Stimulated activated CD8-positive, alpha-beta memory T cell treated with anti-CD3 and anti-CD28 coated beads, Interleukin-12 subunit alpha, Interleukin-12 subunit beta, amount 100 ng/mL, for 4 hours (primary cell): ENCODE results near the gene P2RX1.

Experiments used
- DNase-seq: peaks from one replicate; pipeline ENCODE4 v3.0.0-alpha.2; 2020; ENCODE audit warnings: low read depth

The P2RX1 gene

DNA sequence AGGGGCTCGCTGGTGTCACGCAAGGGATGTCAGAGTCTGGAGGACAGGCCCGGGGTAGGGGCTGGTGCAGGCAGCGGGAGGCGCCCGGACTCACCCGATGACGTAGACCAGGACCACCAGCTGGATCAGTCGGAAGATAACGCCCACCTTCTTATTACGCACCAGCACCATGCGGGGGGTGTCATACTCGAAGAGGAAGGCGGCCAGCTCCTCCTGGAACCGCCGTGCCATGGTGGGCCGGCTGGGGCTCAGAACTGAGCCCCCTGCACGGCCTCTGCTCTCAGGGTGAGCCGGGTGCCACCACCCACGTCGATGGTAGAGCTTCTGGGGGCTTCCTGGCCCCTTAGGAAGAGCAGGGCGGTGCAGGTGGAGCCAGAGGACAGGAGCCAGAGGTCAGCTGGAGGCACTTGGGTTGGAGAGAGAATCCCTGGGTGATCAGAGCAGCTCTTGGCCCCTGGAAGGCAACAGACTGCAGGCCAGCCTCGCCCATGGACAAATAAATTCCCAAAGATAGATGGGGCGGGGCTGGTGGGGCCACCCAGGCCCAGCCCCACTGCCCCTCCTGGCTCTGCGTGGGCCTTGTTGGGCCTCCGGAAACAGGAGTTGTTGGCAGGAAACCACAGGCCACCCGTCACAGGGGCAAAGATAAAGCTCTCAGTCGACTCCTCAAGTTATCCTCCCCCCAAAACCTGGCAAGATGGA, at the start of gene P2RX1:
Gene P2RX1, minus strand, starts transcription at position 471 of the 702 bp plus-strand sequence. Its CDS starts 240 bp downstream, at position 231.
- no peak for DNase-seq

DNA sequence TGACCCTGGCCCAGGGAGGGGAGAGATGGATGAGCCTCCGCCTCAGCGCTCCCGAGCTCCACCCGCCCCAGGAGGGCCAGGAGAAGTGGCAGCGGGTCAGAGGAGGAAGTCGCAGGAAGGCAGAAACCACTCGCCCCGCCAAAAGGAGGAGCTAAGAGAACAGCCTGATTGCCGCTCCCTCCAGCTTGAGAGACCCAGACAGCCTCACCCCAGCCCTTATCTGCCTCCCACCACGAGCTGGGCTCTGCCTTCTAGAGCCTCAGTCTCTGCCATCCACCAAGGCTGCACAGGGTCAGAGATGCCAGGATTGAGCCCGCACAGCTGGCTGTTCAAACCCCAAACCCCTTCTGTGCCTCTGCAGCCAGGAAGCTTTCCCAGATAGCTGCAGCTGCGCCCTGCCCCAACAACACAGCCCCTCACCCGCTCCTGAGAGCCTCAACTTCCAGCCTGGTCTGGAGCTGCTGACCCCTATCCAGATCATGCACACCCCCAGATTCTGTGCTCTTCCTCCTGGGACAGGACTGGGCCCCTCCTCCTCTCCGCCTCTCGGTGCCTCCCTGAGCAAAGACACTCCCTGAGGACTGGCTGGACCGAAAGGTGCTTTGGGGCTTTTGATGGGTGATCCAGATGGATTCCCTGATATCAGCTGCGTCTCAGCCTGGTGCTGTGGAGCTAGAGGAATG, 49.0 kb upstream of the P2RX1 start:
- DNase-seq, result peak; percentile 42

DNA sequence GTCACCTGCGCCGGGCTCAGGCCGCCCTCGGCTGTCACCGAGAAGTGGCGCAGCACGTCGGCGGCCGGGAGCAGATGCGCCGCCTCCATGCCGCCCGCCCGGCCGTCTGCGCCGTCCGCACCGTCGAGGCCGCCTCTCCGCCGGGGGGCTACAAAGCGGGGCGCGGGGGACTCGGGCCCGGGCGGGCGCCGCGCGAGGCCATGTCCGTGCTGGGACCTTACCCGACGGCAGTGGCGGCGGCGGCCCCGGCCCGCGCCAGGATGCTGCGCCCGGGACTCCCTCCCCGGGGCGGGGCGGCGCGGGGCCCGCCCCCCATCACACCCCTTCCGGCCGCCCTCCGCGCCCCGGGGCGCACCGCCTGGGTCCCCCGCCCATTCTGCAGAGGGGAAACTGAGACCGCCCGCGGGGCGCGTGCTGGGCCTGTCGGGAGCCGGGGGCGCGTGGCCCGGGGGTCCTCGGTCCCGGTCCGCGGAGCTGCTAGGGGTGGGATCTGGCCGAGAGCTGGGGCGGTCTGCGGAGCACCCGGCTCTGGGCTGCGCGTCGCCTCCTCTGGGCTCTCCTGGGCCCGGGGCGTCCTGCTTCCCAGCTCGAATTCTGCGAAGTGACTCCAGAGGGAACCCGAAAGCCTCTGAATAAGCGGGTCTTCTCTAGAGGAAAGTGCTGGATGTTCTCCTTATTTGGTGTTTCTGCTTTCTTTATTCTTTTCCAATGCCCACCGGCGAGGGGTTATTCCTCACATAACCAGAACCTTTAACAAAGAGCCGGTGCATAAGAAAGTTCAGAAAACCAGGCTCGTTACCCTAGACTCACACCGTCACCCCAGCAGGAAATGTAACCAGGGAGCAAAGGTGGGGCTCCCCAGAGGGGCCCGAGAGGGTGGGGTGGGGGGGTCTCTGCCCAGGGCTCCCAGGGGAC, 48.2 kb upstream of the P2RX1 start, which contains the start of gene ATP2A3:
Gene ATP2A3, minus strand, starts transcription at position 235 of the 915 bp plus-strand sequence. Its CDS starts 146 bp downstream, at position 89.
- peak; percentile 60 for DNase-seq

- peak; percentile 41 for DNase-seq
Observed at GRCh38 chr17:3963237-3964201, 47.3 kb upstream of the P2RX1 start.

DNA sequence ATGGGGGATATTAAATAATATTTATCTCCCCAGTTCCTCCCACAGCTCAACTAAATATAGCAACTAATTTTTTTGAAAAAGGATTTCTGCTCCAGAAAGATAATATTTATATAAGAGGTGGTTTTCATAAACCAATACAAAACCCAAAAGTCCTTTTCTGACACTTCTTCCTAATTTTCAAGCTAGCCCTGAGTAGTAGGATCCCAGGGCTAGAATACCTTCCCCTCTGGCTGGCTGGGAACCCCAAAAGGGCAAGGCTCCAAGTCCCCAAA, 46.6 kb upstream of the P2RX1 start:
- DNase-seq, result no peak

DNA sequence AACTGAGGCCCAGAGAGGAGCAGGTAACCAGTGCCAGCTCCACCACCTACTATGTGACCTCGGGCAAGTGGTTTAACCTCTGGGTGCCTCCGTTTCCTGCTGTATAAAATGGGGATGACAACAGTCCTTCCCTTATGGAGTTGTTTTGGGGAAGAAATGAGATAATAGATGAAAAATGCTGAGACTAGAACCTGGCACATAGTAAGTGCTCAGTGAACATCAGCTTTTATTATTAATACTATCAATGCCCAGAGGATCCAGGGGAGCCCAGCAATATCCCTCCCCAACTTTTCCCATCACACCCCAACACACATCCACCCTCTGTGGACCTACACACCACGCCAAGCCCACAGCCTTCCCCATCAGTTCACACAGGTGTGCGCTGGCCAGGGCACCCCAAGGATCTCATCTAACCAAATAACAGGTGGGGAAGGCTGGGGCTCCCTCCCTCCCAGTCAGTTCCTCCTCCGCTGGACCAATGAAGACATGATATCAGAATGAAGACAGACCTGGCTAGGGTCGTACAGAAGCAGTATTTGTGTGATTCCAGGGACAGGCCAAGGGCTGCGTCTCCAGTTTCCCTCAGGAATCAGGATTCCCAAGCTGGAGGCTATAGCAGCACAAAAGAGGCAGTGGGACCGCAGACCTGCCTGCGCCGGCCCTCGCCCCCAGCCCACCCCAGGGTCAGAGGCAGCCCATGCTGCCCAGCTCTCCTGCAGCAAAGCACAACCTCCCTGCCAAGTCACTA, 46.1 kb upstream of the P2RX1 start:
- DNase-seq, result no peak

- DNase-seq, result no peak
Observed at GRCh38 chr17:3961564-3962047, 45.3 kb upstream of the P2RX1 start.

- no peak for DNase-seq
Observed at GRCh38 chr17:3960764-3961163, 44.5 kb upstream of the P2RX1 start.

DNA sequence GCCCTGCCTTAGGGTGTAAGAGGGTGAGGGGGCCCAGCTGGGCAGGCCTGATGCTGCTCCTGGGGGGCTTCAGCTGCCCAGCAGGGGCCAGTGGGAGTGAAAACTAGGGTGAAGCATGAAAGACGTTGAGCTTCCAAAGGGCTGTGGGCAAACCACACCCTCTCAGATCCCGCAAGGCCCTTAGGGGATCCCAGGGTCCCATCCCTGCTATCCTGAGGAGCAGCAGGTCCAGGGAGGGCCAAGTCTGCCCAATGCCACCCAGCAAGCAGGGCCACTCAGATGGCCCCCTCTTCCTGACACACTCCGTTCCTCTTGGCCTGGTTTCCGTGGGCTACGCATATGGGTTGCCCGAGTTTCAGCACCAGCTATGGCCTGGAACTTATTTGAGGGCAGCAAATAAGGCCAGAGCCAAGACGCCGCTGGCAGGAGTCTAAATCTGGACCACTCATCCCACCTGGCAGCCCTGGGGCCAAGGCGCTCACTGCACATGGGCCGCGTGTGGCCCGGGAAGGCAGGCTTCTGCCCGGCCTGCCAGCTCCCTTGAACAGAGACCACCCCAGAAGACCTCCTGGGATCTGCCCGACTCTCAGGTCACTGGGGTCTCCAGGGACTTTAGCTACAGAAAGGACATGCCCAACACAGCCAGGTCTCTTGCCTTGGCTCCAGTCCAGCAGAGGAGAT, 43.8 kb upstream of the P2RX1 start:
- no peak for DNase-seq

DNA sequence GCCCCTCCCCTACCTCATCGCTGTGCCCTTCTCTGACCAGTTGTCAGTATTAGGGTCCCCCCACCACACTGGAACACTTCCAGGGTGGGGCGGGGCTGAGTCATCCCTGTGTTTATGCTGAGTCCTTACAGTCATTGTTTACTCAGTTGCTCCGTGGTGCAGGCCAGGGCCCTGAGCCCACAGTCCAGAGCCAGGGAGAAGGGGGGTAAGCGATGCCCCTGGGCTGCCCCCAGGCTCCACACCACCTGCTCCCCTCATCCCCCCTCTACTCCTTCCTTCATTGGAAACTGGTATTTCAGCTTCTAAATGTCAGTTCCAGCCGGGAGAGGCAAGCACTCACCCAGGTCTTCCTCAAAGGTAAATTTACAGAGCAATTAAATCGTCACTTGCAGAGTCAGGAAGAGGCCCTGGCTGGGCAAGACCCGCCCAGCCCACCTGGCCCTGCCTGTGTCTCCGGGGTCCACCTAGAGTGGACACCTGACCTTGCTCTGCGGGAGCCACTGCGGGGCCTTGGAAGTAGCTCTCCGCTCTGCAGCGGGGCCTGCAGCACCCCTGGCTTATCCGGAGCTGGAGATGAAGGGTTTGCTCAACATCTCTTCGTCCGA, 43.1 kb upstream of the P2RX1 start:
- DNase-seq, result no peak

DNA sequence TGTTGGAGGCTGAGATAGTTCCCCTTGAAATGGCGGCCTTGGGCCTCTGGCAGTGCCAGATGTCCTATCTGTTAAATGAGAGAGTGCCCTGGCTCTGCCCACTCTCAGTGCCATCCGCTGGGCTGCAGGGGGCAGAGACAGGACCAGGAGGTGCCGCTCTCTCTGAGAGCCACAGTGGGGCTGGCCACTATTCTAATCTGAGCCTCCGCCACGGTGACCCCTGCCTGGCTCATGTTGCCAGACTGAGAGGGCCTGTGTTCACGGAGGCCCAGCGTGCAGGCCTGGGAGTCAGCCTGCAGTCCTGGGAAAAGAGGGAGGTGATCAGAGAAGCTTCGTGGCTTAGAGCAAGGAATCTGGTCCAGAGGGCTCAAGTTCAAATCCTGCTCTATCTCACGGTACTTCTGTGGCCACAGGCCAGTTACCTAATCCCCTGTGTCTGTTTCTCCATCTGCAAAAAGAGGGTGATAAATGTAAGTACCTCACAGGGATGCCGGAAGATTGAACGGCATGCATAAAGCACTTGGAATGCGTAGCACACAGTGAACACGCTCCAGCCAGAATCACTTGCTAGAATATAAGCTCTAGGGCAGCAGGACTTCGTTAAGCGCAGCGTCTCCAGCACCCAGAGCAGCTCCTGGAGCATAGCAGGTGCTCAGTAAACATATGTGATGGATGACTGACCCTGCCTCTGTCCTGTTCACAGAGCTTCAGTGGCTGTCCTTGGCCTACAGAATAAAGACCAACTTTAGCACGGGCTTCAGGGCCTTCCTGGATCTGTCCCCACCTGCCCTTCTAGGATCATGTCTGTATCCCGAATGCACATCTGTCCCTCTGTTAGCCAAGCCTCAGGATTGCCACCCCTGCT, 41.7 kb upstream of the P2RX1 start:
- DNase-seq, result no peak

DNA sequence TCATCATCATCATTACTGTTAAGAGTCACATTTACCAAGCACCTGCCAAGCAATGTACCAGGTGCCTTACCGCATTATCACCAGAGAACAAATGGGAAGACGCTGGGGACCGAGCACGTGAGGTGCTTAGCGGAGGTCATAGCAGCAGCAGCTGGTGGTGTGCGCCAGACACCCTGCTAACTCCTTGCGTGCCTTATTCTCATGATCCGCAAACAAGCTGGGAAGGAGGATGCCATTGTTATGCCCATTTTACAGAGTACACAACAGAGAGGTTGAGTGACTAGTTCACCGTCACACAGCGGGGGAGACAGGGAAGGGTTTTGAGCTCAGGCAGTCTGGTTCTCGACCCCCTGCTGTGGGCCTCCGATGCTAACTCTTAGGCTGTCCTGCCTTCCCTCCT, 40.7 kb upstream of the P2RX1 start:
- no peak for DNase-seq

- no peak for DNase-seq
Observed at GRCh38 chr17:3956327-3956957, 40.2 kb upstream of the P2RX1 start.

DNA sequence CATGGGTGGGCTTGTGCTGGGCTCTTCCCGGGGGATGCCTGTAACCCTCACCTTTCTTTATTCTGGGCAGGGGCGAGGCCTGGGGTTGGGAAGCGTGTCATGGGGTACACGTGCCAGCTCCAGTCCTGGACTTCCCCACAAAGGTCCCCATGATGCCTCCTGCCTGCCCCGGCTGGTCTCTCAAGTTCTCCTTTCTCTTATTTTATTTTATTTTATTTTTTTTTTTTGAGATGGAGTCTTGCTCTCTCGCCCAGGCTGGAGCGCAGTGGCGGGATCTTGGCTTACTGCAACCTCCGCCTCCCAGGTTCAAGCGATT, 39.4 kb upstream of the P2RX1 start:
- no peak for DNase-seq

DNA sequence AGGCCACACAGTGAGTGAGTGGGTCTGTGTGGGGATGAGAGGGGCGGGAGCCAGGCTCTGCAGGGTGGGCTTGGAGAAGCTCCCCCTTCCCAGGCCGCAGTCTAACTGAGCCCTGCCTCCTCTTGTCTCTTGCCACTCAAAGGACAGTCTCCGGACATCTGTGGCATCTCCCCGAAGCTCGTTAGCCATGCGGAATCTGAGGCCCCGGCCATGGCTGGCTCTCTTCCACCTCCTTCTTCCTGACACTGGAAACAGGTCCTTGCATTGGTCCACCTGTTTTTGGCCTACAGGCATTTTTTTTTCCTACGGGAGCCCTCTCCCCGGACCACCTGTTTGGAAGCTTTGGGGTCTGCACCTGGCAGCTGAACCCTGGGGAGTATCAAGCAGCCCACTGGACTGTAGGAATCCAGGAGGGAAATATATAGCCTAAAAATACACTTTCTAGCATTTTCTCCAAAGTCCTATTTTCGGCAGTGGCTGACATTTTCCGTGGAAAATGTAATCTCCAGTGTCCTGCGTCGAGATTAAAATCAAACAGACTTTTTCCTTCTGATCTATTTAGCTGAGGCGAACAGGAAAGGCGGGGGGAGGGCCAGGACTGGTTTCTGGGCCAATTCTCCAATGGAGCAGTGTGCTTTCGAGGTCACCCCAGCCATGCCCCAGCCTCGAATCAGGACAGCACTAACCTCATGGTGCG, 38.9 kb upstream of the P2RX1 start:
- DNase-seq, result no peak

DNA sequence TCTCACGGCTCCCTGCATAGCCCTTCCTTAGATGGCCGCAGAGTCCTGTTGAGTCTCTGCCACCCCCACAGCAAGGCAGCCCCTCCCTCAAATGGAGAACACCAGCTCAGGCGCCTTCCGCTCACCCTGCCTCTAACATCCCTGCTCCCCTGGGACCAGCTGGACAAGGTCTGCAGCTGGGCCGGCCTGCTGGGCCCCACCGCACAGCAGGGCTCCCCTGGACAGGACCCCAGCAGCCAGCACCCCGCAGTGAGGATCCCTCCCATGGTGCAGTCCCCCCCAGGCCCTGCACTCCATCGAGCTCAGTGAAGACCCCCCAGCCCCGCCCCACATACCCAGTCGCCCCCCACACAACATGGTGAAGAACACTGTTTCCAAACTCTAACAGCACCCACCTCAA, 37.8 kb upstream of the P2RX1 start:
- no peak for DNase-seq

- no peak for DNase-seq
Observed at GRCh38 chr17:3953542-3953941, 37.3 kb upstream of the P2RX1 start.

DNA sequence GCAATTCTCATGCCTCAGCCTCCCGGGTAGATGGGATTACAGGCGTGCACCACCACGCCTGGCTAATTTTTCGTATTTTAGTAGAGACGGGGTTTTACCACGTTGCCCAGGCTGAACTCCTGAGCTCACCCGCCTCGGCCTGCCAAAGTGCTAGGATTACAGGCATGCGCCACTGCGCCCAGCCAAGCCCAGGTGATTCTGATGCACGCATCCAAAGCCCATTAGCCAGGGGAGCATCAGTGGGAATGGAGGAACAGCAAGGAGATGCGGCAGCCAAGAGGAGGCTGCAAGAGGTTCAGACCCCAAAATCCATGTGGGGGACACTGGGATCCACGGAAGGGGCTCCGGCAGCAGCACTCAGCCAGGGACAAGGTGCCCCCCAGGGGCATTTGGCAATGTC, 35.9 kb upstream of the P2RX1 start:
- no peak for DNase-seq
